K562 (cell line): Measurements from ENCODE around the gene NYAP2. TPM values are rescaled to one million over a fixed set of nuclear protein-coding genes. Genes with fewer than 3 reads are reported as not detected.

Experiments
- ATAC-seq: fragments of 200-7000 bp; cut with Tn5 transposase; 3 replicates; pipeline ENCODE4 v1.9.1; 2020; ENCODE audit warnings: moderate library complexity
- BruUV-seq: library from RNA; stranded (reverse); fragments of 400-500 nt; replicated peaks from 2 replicates; lab custom pipeline; 2021; lab: Mats Ljungman, UMichigan
- CTCF ChIA-PET: fragments of 300-600 bp; formaldehyde crosslinking; extraction: SDS; loops from one replicate; lab custom pipeline; 2021; ENCODE audit warnings: low intra/inter-chr PET ratio; lab: Yijun Ruan, JAX
- POLR2A ChIA-PET: fragments of 300-600, 350-650 bp; sonication (Branson Sonifier 250); formaldehyde crosslinking; extraction: SDS; loops from one replicate; lab custom pipeline; 2021; ENCODE audit warnings: antibody characterized with exemption, inconsistent platforms; lab: Yijun Ruan, JAX
- DNase-seq, 4 experiments: peaks; one replicate each; pipeline versions ENCODE4 v3.0.0 to v3.0.0-alpha.2; 2011 to 2018; ENCODE audit warnings: low spot score in 3 of 4, mixed read lengths in 3 of 4; ENCODE audit errors: extremely low read depth in 1 of 4
- FAIRE-seq: peaks from 2 replicates; lab custom pipeline; 2011; peaks lifted over from hg19 to GRCh38; lab: Jason Lieb, UNC
- H2AFZ ChIP-seq: 2 replicates; pipeline ENCODE4 v1.6.0; 2011; ENCODE audit warnings: low read depth, low read length, control low read depth, inconsistent platforms
- H3K27ac ChIP-seq: fragments of 200-600 bp; 3 replicates; pipeline ENCODE4 v1.8.0; 2011; ENCODE audit warnings: low read depth, mild to moderate bottlenecking, control low read depth, inconsistent platforms, low read length, moderate library complexity, mixed read lengths; ENCODE audit errors: extremely low read depth
- H3K27me3 ChIP-seq, 2 experiments: fragments of 300-600 bp in 1 of 2; 2 replicates in 1 of 2; 3 replicates in 1 of 2; pipeline versions ENCODE4 v1.6.0 to v1.8.0; 2011; ENCODE audit warnings: inconsistent platforms in 2 of 2, low read length in 2 of 2, mild to moderate bottlenecking in 1 of 2, mixed read lengths in 1 of 2, moderate library complexity in 1 of 2; ENCODE audit not compliant: control insufficient read depth in 2 of 2, insufficient read depth in 2 of 2
- H3K36me3 ChIP-seq: fragments of 300-600 bp; 3 replicates; pipeline ENCODE4 v1.8.0; 2011; ENCODE audit warnings: mild to moderate bottlenecking, low read length, inconsistent platforms; ENCODE audit not compliant: control insufficient read depth, insufficient read depth
- H3K4me1 ChIP-seq, 2 experiments: fragments of 200-600 bp in 1 of 2; replicated peaks in 1 of 2; 2 replicates in 1 of 2; 3 replicates in 1 of 2; pipeline versions ENCODE4 v1.5.1 to v1.8.0; 2011; ENCODE audit warnings: inconsistent platforms in 2 of 2, low read length in 2 of 2, mild to moderate bottlenecking in 1 of 2, mixed read lengths in 1 of 2, moderate library complexity in 1 of 2; ENCODE audit not compliant: control insufficient read depth in 2 of 2, insufficient read depth in 2 of 2
- H3K4me2 ChIP-seq: 2 replicates; pipeline ENCODE4 v1.6.1; 2011; ENCODE audit warnings: low read length, control low read depth, inconsistent platforms, mixed read lengths; ENCODE audit not compliant: insufficient read depth
- H3K4me3 ChIP-seq: fragments of 200-600 bp; sonication (generic), shearing (Covaris generic); 2 replicates; pipeline ENCODE4 v1.5.1; 2016; ENCODE audit warnings: control low read depth, inconsistent platforms
- H3K79me2 ChIP-seq: fragments of 200-600 bp; 3 replicates; pipeline ENCODE4 v1.8.0; 2011; ENCODE audit warnings: low read length, inconsistent platforms; ENCODE audit not compliant: control insufficient read depth, insufficient read depth
- H3K9ac ChIP-seq, 2 experiments: 2 replicates each; pipeline versions ENCODE4 v1.6.0 to v1.6.1; 2011; ENCODE audit warnings: low read depth in 2 of 2, low read length in 2 of 2, control low read depth in 1 of 2, inconsistent platforms in 1 of 2, mild to moderate bottlenecking in 1 of 2, mixed read lengths in 1 of 2; ENCODE audit not compliant: insufficient read depth in 1 of 2
- H3K9me1 ChIP-seq: one replicate; pipeline ENCODE4 v1.6.0; 2011; ENCODE audit warnings: inconsistent platforms, mild to moderate bottlenecking, low read length, moderate library complexity; ENCODE audit not compliant: control insufficient read depth, insufficient read depth
- H3K9me3 ChIP-seq: replicated peaks from 2 replicates; pipeline ENCODE4 v1.5.1; 2011; ENCODE audit warnings: low read depth, low read length, inconsistent platforms; ENCODE audit not compliant: control insufficient read depth, insufficient read depth
- H4K20me1 ChIP-seq: replicated peaks from 2 replicates; pipeline ENCODE4 v1.6.1; 2011; ENCODE audit warnings: low read length, inconsistent platforms, mixed read lengths; ENCODE audit not compliant: control insufficient read depth, insufficient read depth
- ETV6 ChIP-seq, 3 experiments: fragments of 150-350 bp in 1 of 3; sonication (generic) in 1 of 3; formaldehyde crosslinking in 1 of 3; IDR thresholded peaks; 2 replicates each; pipeline versions ENCODE4 v1.6.1 to v1.8.0; 2014 to 2022; ENCODE audit warnings: borderline replicate concordance in 2 of 3, low read depth in 2 of 3, antibody characterized with exemption in 1 of 3, low read length in 1 of 3, mild to moderate bottlenecking in 1 of 3, missing genetic modification reagents in 1 of 3
- FOXA1 ChIP-seq: fragments of 450-650 bp; IDR thresholded peaks from 2 replicates; pipeline ENCODE4 v1.6.1; 2016; ENCODE audit warnings: mild to moderate bottlenecking, borderline replicate concordance
- GTF2A2 ChIP-seq: IDR thresholded peaks from 2 replicates; pipeline ENCODE4 v1.6.1; 2016; ENCODE audit warnings: mild to moderate bottlenecking, missing genetic modification characterization, missing compliant biosample characterization
- KDM5B ChIP-seq: fragments of 200-600 bp; sonication (generic); IDR thresholded peaks from 2 replicates; pipeline ENCODE4 v1.6.1; 2012; ENCODE audit warnings: low read depth, mild to moderate bottlenecking, moderate library complexity, low read length, control low read depth, inconsistent platforms; ENCODE audit not compliant: insufficient replicate concordance
- KLF10 ChIP-seq: fragments of 250-450 bp; sonication (Bioruptor Pico); IDR thresholded peaks from 2 replicates; pipeline ENCODE4 v1.6.1; 2021; ENCODE audit warnings: matching md5 sums
- MGA ChIP-seq: fragments of 450-650 bp; IDR thresholded peaks from 2 replicates; pipeline ENCODE4 v1.6.1; 2016; ENCODE audit warnings: mild to moderate bottlenecking, moderate library complexity
- NELFE ChIP-seq: IDR thresholded peaks from 2 replicates; pipeline ENCODE4 v1.6.1; 2011; ENCODE audit warnings: mild to moderate bottlenecking; ENCODE audit not compliant: insufficient read depth, insufficient read length
- RAD21 ChIP-seq, 2 experiments: fragments of 250-450 bp in 1 of 2; fragments of 450-650 bp in 1 of 2; sonication (Bioruptor Pico) in 1 of 2; formaldehyde crosslinking in 1 of 2; IDR thresholded peaks in 1 of 2; conservative IDR thresholded peaks in 1 of 2; 2 replicates each; pipeline versions ENCODE4 v1.4.0 to v1.8.0; 2020 to 2022; ENCODE audit warnings: mild to moderate bottlenecking in 2 of 2, moderate library complexity in 1 of 2
- RBM15 ChIP-seq: fragments of 200-400 bp; formaldehyde crosslinking; IDR thresholded peaks from 2 replicates; pipeline ENCODE4 v1.6.1; 2018; ENCODE audit warnings: mild to moderate bottlenecking, low read length, moderate library complexity; ENCODE audit not compliant: insufficient read depth
- RBM17 ChIP-seq: fragments of 200-400 bp; formaldehyde crosslinking; IDR thresholded peaks from 2 replicates; pipeline ENCODE4 v1.6.1; 2017; ENCODE audit warnings: low read depth, mild to moderate bottlenecking, low read length, borderline replicate concordance
- ZBTB1 ChIP-seq: sonication (generic); formaldehyde crosslinking; IDR thresholded peaks from 2 replicates; pipeline ENCODE4 v1.8.1; 2023; ENCODE audit warnings: missing genetic modification reagents, low read depth, mild to moderate bottlenecking, borderline replicate concordance
- WGBS: fragments of 100-300 bp; shearing (Covaris generic); methylation state at CpG from one replicate; pipeline ENCODE4 v1.1.6; 2016; ENCODE audit warnings: low coverage, mixed read lengths; ENCODE audit not compliant: insufficient coverage; ENCODE audit errors: missing lambda C conversion rate; 5-methylcytosine and 5-hydroxymethylcytosine counted together
- in situ Hi-C: fragments of 300-500 bp; cut with MboI; formaldehyde crosslinking; loops from 4 replicates; pipeline ENCODE4 v1.15.0; 2018; ENCODE audit warnings: inconsistent platforms, mixed read lengths
- intact Hi-C: fragments of 100-400 bp; cut with micrococcal nuclease; formaldehyde crosslinking; loops from 2 replicates; pipeline ENCODE4 v1.14.2; 2022
- polyA plus RNA-seq, 8 experiments: library from polyadenylated mRNA; depleted of rRNA in 4 of 8; stranded (reverse) in 5 of 8; unstranded in 3 of 8; fragments of >200 nt; fragmentation: Nextera tagmentation in 2 of 8; fragmentation: Illumina TruSeq in 1 of 8; extraction: Ambion mirVana in 2 of 8; extraction: Trizol in 1 of 8; gene quantifications; 2 replicates each; pipeline versions ENCODE4 v1.2.1 to v1.2.3, GENCODE V29; 2011 to 2014; ENCODE audit warnings: inconsistent platforms in 1 of 8, missing spikeins in 1 of 8
- total RNA-seq, 7 experiments: library from RNA; depleted of rRNA in 6 of 7; stranded (reverse); fragments of >200 nt in 6 of 7; fragmentation: Illumina TruSeq in 2 of 7; extraction: Trizol in 2 of 7; gene quantifications; 2 replicates each; pipeline versions ENCODE4 v1.2.1 to v1.2.3, GENCODE V29; 2011 to 2021; ENCODE audit warnings: low replicate concordance in 1 of 7

Gene NYAP2
- total and polyA plus RNA-seq, 9 of the 15 experiments (the other 6 are each of a cell fraction or from before 2014, with no cell fraction given), result 0.03 to 0.04 (median 0.04) TPM; not detected in 3

GRCh38 chr2:225615514-225615913 lies 216.0 kb downstream of the NYAP2 start:
- Histone ChIP-seq H3K9ac (no peak overlapping the region), H3K27ac (no peak overlapping the region), H3K36me3 (no peaks in the 10 kb centered on the region), H3K27me3 (no peaks in the 10 kb centered on the region), H3K9me3 (no peaks in the 10 kb centered on the region), H3K4me2 (no peak overlapping the region), H3K4me1 (no peaks in the 10 kb centered on the region), H4K20me1 (no peaks in the 10 kb centered on the region), H2AFZ (no peak overlapping the region), H3K79me2 (no peaks in the 10 kb centered on the region), H3K9me1 (no peaks in the 10 kb centered on the region), H3K4me3 (no peak overlapping the region)
- FAIRE-seq, result no peak
- WGBS, result 16% methylated on average over 2 of the region's 3 CpGs
- no peak for ATAC-seq
- no TSS peak for BruUV-seq
- no peak for DNase-seq
- intact Hi-C loops, result no loop called here
- CTCF ChIA-PET, result no interaction called here
- in situ Hi-C loops, result no loop called here
- POLR2A ChIA-PET, result no interaction called here
- TF ChIP-seq NELFE, result no peak
- no peak for TF ChIP-seq GTF2A2 (tag)
- TF ChIP-seq FOXA1, result no peak
- TF ChIP-seq KLF10 (CRISPR knock-in tag), result no peak
- TF ChIP-seq RAD21 (CRISPR knock-in tag; conservative IDR thresholded peaks at IDR 0.05 in 1 of 2, IDR thresholded peaks at IDR 0.05 in 1 of 2), result no peak
- no peak for TF ChIP-seq KDM5B
- TF ChIP-seq RBM17, result no peak
- TF ChIP-seq RBM15, result no peak
- no peak for TF ChIP-seq ZBTB1 (CRISPR knock-in tag)
- TF ChIP-seq MGA, result no peak
- no peak for TF ChIP-seq ETV6 (IDR thresholded peaks at IDR 0.05; ENCODE audit: borderline replicate concordance in 1 of 2, low read depth in 2 of 2, low read length in 1 of 2)
- no peak for TF ChIP-seq ETV6 (CRISPR knock-in tag; IDR thresholded peaks at IDR 0.05; ENCODE audit: borderline replicate concordance)
